GM21786 (cell line): Measurements from ENCODE around the gene UNKL.
A peak's percentile ranks its signal among the peaks of the same experiment; 100 is the strongest.

ENCODE experiments used
- ATAC-seq: cut with Tn5 transposase; IDR thresholded peaks from one replicate; pipeline ENCODE4 v1.9.1; 2021; ENCODE audit not compliant: unreplicated experiment

Gene UNKL

DNA sequence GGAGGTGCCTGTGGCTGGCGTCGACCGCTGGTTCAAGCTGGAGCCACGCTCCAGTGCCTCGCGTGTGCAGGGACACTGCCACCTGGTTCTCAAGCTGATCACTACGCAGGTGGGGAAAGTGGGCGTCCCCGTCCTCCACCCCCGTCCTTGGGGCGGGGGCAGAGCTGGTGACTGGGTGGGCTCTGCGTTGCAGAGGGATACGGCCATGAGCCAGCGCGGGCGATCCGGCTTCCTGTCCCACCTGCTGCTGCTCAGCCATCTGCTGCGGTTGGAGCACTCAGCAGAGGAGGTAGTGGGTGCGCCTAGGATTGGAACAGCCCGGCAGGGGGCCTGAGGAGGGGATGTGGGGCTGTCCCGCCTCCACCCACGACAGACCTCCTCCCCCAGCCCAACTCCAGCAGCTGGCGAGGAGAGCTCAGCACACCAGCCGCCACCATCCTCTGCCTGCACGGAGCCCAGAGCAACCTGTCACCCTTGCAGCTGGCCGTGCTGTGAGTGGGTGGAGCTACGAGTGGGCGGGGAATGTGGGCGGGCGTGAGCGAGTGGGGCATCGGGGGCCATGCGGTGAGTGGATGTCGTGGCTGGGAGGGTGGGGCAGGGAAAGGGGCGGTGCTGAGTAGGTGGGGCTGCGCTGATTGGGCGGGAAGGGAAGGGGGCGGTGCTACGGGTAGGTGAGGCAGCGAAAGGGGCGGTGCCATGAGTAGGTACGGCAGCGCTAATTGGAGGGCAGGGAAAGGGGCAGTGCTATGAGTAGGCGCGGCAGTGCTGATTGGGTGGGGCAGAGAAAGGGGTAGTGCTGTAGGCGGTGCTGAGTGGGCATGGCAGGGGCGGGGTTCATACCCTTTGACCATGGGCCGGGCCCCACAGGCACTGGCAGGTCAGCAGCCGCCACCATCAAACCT, 71.7 kb downstream of the UNKL start:
- ATAC-seq = peak; percentile 82

- no peak for ATAC-seq
Measured at GRCh38 chr16:1341495-1342420, 72.7 kb downstream of the UNKL start.

- no peak for ATAC-seq
Measured at GRCh38 chr16:1340730-1341494, 73.6 kb downstream of the UNKL start.

DNA sequence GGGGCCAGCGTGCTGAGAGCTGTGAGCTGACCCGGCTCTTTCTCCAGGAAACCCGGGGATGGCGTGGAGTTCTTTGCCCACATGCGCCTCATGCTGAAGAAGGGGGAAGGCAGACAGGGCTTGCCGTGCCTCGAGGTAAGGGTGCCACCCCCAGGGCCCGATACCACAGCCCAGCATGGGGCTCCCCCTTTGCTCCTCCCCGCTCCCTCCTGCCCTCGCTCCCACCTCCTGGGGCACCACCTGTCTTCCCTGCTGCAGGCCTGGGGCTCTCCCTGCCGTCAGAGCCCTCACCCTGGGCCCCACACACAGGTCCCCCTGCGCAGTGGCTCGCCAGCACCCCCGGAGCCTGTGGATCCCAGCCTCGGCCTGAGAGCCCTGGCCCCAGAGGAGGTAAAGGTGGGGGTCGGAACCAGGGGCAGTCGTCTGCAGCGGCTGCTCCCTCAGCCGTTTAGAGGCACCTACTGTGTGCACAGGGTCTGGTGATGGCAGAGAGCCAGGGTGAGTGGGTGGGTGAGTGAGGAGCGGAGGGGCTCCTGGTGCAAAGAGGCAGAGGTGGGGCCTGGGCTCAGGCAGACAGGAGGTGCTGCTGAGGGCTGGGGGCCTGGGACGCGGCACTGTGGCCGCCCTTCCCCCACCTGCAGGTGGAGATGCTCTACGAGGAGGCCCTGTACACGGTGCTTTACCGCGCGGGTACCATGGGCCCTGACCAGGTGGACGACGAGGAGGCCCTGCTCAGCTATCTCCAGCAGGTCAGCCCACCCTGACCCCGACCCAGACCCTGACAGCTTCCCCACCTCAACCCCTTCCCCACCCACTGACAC, 75.4 kb downstream of the UNKL start:
- ATAC-seq = no peak

DNA sequence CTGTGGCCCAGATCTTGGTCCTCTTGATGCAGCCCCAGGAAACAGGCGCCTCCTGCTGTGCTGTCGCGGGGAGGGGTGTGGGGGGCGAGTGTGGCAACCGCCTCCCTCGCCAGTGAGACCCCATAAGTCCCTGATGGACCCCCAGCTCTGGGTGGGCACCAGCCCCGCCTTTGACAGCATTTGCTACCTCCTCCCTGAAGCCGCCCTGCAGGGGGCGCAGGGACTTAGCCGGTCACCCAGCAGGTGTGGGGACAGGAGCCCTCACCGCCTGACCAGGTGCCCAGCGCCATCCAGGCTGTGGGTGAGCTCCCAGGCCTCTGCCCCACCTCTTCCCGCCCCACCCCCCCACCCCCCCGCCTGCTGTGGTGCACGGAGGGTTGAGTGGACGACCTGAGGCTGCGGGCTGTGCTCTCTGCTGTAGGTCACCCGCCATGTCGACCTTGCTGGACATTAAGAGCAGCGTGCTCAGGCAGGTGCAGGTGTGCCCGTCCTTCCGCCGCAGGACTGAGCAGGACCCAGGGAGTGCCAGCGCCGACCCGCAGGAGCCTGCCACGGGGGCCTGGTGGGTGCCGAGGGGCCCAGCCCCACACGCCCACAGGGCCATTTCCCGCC, 76.3 kb downstream of the UNKL start:
- no peak for ATAC-seq

GRCh38 chr16:1337486-1337885, 77.0 kb downstream of the UNKL start:
- no peak for ATAC-seq

DNA sequence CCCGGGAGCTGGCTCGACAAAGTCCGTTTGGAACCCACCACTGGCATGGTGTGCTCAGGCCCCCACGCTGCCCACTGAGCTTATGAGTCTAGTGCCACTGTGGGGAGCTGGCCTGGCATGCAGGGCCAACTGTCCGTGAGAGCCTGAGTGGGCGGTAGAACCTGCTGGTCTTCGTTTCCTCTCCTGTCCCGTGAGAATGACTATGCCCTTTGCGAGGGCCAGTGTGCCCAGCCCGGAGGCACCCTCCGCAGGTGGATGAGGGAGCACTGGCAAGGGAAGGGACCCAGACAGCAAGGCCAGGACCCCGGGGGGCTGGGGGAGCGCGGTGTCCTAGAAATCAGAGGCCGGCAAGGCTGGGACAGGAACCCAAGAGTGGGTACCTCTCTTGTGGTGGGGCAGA, 77.9 kb downstream of the UNKL start:
- no peak for ATAC-seq

DNA sequence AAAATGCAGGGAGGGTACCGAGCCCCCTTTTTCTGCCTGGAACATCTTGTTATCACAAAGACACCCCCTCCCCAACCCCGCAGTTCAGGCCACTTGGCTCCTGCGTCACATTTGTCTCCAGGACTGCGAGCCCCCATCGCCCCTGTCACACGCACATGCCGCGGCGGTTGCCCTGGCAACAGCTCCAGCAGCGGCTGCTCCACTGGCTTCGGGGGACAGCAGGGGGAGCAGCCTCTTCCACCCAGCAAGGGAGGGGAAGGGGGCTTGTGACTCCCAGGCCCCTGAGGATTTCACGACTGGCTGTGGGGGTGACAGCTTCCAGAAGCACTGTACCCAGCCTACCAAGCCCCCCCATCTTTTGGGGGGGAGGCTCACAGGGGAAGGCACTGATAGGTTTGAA, 78.5 kb downstream of the UNKL start:
- ATAC-seq = no peak

DNA sequence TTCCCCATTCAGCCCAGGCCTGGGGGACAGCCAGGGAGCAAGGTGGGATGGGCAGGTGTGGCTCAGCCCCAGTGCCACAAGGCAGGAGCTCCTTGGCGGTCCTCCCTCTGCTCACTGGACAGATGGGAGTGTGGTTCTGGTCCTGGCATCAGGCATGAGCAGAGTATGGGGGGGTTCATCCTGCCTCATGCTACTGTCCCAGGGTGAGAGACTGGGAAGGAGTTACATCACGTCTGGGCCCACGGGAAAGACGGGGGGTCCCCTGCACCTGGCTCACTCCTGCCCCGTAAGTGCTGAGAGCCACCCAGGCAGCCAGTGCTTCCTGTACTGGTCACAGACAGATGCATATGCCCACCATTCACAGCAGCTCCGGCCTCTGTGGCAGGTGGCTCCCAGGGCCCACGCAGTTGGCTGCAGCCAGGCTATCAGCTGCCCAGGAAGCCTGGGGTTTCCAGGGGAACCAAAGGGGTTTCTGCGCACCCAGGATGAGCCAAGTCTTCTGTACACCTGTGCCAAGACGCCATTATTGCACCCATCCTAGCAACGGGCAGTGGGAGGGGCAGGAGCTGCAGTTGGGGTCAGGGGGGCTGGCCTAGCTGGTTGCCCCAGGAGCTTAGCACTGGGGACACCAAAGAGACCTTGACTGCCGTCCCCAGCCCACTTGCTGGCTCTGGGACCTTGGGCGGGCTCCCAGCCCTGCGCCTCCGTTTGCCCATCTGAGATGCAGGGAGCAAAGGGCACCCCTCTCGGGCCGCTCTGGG, 79.1 kb downstream of the UNKL start:
- no peak for ATAC-seq

DNA sequence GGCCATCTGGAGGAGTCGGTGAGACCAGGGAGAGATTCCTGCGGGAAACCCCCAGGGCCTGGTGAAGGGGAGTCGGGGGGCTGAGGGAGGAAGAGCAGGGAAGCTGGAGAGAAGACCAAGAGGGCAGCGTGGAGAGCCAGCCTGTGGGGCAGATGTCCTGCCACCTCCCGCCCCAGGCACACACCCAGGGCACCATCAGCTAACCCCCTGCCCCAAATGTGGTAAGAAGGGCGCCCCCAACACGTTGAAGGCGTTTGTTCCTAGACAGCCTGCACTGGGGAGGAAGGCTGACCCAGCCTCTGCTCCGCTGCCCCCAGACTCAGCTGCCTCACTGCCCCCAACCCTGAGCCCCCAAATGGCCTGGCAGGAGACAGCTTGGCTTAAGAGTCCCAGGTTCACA, 79.8 kb downstream of the UNKL start:
- no peak for ATAC-seq

GRCh38 chr16:1333854-1334700, 80.4 kb downstream of the UNKL start:
- ATAC-seq = no peak

DNA sequence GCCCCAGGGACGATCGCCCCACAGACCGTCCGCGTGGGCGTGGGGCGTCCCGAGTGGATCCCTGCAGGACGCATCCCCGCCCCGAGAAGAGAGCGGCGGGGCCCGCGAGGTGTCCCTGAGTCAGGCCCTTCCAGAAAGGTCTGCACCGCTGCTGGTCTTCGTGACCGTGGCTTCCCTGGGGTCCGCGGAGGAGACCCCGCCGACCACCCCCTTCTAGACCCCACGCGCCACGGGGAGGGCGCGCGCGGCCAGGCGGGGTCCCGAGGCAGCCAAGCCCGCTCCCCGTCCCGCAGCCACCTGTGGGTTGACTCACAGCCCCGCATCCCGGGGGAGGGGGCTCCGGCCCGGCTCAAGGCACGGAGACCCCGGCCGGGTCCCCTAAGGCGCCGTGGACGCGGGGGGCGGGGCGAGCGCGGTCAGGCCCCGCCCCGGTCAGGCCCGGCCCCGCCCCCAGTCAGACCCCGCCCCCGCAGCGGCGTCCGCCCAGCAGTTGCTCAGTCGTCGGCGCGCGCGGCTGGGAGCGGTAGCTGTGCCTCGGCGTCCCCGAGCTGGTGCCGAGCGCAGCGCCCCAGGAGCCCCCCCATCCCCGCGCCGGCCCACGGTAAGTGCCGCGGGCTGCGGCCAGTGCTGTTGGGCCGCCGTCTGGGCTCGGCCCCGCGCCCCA, 81.2 kb downstream of the UNKL start, which contains the start of gene BAIAP3:
BAIAP3 (plus strand) TSS at position 497 of the 664 bp plus-strand sequence. CDS start 4,905 bp downstream, outside the sequence.
- ATAC-seq = no peak

GRCh38 chr16:1332618-1333148, 81.8 kb downstream of the UNKL start:
- no peak for ATAC-seq

GRCh38 chr16:1331712-1332617, 82.5 kb downstream of the UNKL start:
- peak; percentile 42 for ATAC-seq

DNA sequence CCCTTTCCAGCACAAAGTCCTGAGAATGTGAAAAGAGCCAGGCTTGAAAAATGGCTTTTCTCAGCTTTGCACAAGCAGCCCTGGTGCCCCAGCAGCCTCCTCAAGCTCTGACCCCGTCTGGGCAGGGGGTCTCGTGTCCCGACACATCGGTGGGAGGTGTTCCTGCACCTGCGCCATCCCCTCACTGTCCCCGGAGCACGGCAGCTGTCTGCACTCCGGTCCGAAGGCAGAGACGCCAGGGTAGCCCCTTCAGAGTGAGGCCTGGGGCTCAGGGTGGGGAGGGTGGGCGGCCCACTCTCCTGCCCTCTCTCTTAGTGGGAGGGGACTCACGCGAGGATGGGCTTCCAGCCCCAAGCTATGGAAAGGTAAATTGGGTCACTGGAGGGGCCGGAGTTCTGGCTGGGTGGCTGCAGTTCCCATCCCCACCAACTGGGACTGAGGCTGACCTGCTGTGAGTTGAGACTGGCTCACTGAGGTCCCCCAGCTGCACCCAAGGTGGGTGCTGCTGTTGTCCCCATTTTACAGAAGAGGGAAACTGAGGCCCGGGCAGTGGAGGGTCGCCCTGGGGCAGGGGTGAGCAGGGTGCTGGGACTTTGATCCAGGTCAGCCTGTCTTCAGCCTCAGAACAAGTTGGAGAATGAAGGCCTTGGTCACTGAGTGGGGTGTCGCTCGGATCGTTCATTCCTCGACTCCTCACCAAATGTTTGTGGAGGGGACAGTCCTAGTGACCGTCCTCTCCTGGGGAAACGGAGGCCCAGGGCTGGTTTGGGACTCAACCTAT, 83.4 kb downstream of the UNKL start:
- no peak for ATAC-seq
